ENCODE measurements around the gene TRPM4.
"Not testable (repeated sequence)": the region's sequence is repeated elsewhere in the genome, so short reads cannot be mapped to it uniquely, and the experiment has no call there.

Gene TRPM4

DNA sequence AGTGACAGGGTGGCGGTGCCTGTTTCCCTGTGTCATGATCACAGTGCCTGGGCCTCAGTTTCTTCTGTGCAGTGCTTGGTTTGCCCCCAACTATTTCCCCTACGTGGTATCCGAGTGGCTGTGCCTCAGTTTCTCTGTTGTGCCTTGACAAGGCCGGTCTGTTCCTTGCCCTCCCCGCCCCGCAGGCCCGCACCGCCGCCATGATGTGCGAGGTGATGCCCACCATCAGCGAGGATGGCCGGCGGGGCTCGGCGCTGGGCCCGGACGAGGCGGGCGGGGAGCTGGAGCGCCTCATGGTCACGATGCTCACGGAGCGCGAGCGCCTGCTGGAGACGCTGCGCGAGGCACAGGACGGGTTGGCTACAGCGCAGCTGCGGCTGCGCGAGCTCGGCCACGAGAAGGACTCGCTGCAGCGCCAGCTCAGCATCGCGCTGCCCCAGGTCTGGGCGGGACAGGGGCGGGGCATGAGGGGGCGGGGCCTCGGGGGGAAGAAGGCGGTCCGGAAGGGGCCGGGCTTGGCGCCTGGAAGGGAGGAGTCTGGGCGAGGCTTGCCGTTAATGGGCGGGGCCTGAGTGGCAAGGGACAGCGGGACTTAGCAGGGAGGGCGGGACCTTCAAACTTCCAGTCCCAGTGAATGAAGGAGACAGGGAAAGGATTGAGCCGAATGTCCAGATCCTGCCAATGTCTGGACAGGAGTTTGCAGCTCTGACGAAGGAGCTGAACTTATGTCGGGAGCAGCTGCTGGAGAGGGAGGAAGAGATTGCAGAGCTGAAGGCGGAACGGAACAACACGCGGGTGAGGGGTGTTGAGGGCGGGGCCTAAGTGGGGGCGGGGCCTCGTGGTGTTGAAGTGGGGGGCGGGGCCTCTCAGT, 29.7 kb upstream of the TRPM4 start:
- DNase-seq = peak; percentile 95

DNA sequence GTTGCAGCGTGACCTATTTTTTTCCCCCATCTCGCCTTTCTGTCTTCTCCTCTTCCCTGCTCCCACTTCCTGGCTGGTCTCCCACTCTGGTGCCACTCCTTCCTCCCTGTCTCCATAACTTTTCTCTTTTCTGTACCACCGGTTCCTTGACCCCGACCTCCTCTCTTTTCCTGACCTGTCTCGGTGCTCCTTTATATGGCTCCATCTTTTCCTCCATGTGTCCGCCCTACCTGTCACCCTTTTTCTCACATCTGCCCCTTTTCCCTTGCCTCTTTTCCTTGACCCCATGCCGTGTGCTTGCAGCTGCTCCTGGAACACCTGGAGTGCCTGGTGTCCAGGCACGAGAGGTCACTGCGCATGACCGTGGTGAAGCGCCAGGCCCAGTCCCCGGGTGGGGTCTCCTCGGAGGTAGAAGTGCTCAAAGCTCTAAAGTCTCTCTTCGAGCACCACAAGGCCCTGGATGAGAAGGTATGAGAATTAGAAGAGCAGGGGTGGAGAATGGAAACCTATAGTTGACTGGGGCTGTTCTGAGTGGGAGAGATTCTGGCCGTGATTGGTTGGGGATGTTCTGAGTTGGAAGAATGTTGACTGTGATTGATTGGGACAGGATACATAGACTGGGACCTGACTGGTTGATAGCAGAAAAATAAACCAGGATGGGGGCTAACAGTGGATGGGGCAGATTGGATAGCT, 28.9 kb upstream of the TRPM4 start:
- DNase-seq = no peak

DNA sequence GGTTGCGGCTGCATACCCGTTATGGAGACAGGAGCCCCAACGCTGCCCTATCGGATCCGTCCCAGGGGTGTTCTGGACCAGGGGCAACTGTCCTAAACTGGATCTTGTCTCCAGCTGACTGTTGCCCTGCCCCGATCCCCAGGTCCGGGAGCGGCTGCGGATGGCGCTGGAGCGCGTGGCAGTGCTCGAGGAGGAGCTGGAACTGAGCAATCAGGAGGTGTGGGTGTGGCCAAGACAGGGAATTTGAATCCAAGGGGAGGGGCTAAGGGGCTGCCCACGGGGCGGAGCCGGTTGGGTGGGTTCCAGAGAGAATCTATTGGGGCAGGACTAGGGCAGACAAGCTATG, 28.4 kb upstream of the TRPM4 start:
- no peak for DNase-seq

DNA sequence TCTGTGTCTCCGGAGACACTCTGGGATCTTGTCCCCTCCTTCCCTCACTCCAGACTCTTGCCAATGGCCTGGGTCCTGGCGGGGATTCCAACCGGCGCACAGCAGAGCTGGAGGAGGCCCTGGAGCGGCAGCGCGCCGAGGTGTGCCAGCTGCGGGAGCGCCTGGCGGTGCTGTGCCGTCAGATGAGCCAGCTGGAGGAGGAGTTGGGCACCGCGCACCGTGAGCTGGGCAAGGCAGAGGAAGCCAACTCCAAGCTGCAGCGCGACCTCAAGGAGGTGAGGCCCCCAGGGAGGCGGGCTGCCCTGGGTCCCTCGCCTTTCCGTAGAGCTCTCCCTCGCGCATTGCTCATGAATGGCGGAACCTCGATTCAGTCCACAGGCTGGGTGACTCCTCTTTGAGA, 27.3 kb upstream of the TRPM4 start:
- no peak for DNase-seq

DNA sequence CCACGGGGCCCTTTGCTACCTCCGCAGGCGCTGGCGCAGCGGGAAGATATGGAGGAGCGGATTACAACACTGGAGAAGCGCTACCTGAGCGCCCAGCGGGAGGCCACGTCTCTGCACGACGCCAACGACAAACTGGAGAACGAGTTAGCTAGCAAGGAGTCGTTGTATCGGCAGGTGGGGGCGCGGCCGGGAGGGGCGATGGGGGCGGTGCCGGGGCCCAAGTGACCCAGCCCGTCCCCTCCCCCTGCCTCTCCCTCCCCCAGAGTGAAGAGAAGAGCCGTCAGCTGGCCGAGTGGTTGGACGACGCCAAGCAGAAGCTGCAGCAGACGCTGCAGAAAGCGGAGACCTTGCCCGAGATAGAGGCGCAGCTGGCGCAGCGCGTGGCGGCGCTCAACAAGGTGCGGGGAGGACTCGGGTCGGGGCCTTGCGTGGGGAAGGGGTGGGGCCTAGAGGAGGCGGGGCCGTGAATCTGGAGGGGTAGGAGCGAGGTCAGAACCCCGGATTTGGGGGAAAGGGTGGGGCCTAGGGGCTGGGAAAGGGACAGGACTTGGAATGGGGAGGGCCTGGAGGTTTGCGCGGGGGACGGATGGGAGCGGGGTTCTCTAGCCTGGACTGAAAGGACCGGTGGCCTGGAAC, 24.5 kb upstream of the TRPM4 start:
- peak; percentile 41 for DNase-seq

DNA sequence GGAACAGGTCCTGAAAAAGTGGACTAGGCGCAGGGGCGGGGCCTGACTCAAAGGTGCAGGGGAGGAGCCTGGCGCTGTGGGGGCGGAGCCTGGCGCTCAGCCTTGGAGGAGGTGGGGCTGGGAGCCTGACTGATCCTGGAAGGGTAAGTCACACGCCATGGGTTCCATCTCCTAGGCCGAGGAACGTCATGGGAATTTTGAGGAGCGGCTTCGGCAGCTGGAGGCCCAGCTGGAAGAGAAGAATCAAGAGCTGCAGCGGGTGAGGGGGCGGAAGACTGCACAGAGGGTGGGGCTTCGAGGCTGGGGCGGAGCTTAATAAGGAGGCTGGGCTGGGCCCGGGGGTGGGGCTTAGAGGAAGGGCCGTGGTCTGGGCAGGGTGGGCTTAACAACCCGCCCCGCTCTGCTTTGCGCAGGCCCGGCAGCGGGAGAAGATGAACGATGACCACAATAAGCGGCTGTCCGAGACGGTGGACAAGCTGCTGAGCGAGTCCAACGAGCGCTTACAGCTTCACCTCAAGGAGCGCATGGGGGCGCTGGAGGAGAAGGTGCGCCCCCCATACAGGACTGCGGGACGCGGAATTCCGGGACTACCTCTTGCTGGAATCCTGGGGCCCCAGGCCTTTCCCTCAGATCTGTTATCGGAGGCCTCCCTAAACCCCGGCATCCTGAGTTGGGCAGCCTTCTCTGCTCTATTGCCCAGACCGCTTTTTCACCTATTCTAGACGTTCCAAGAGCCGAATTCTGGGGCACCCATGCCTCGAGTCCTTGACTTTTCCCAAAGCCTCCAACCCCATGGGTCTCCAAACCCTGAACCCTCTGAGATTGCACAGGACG, 23.8 kb upstream of the TRPM4 start:
- peak; percentile 68 for DNase-seq

DNA sequence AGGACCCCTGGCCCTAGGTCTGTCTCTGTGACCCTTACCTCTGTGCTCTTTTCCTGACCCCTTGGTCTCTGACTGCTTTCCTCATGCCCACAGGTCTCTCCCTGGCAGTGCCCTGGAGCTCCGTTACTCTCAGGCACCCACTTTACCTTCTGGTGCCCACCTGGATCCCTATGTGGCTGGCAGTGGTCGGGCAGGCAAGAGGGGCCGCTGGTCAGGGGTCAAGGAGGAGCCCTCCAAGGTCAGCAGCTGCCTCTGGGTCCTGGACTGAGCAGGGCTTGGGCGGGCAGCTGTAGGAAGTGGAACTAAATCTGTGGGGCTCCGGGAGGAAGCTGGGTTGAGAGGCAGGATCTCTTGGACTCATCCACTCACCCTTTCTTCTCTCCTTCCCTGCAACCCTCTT, 21.9 kb upstream of the TRPM4 start:
- no peak for DNase-seq

DNA sequence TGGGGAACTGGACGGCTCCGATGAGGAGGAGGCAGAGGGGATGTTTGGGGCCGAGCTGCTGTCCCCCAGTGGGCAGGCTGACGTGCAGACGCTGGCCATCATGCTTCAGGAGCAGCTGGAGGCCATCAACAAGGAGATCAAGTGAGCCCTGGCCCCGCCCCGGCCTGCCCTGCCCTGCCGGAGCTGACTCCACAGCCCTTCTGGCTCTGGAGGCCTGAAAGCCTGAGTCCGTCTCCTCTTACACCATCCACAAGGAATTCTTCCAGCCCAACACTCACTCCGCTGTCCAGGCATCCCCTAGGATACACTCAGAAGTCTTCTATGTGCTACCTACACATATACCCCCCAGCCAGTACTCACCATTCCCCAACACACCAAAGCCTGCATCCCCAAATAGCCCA, 20.8 kb upstream of the TRPM4 start:
- DNase-seq = no peak

DNA sequence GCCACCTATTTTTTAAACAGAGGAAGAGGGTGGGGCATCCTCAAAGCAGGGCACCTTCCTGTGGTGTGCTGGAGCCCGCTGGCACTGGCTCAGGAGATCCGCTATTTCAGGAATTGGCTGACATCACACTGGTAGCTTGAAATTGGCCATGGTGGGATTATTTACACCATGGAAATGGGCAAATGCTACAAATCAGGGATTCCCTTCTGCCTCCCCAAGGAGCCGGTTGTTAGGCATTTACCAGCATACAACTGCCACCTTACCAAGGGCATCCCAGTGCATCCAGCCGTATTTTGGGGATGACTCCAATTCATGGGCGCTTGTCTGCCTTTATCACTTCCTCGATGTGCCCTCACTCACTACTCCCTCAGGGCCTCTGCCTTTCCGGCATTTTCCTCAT, 16.6 kb upstream of the TRPM4 start:
- no peak for DNase-seq

DNA sequence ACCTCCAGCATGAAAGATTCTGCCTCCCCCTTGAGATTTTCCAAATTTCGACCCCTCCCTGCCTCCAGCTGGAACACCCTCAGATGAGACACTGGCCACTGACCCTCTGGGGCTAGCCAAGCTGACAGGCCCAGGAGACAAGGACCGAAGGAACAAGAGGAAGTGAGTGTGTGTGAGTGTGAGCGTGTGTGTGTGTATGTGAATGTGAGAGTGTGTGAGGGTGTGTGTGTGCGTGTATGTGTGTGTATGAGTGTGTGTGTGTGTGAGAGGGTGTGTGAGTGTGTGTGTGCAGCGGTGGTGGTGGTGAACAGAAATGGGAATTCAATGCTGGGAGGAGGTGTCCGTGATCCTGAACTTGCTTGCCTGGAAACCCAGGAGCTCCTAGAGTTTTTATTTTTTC, 16.2 kb upstream of the TRPM4 start:
- no peak for DNase-seq

DNA sequence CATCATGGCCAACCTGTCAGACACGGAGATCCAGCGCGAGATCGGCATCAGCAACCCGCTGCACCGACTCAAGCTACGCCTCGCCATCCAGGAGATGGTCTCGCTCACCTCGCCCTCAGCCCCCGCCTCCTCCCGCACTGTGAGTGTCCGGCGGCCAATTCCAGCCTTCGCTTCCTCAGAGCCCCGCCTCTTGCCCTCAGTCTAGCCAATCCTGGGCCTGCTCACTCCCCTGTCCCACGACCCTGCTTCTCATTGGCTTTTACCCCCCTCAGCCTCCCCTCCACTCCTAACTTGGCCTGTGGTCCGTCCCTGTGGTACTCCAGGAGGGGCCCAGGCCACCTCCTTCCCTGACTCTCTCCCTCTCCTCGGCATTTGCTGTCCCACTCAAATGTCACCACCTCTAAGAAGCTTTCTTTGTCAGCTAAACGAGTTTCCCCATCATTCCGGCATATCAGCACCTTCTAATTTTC, 14.7 kb upstream of the TRPM4 start:
- DNase-seq = peak; percentile 87

DNA sequence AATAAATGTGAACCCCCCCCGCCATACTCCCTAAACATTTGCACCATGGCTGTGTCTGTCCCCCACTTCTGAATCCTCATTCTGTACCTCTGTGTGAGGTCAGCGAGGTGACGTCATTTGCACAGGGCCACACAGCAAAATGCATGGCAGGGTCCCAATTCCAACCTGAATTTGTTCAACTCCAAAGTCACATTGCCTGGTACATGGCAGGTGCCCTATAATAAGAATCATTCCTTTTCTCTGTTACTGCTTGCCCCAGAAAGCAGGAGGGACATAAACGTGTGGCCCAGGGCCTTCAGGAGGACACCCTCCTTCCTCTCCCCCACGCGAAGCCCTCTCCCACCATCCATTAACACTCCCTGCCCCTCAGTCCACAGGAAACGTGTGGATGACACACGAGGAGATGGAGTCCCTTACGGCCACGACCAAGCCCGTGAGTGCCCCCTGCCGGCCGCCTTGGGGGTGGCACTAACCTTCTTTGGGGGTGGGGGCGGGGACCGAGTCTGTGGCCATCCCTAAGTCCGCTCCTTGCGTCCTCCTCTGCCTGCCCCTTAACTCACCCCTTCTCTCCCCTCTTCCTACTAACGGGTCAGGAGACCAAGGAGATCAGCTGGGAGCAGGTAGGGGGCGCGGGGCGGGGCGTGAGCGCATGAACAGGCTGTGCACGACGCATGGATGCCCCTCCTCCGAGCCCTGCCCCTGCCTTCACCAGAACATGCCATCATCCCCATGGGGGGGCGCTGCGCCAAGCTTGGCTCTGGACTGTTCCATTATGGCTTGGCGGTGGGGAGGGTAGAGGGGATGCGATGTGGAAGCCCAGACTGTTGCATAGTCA, 11.8 kb upstream of the TRPM4 start:
- DNase-seq = peak; percentile 85

DNA sequence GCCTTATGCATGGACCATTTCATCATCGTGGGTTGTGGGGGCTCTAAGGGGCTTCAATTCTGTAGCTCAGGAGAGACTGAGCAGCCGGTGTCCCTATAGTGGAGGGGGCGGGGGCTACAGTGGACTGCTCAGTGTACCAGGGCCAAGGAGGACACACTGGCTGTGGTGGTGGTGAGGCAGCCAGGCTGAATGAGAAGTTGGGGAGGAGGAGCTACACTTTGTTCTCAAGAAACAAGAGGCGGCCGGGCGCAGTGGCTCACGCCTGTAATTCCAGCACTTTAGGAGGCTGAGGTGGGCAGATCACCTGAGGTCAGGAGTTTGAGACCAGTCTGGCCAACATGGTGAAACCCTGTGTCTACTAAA, 11.2 kb upstream of the TRPM4 start:
- DNase-seq = not testable (repeated sequence)

DNA sequence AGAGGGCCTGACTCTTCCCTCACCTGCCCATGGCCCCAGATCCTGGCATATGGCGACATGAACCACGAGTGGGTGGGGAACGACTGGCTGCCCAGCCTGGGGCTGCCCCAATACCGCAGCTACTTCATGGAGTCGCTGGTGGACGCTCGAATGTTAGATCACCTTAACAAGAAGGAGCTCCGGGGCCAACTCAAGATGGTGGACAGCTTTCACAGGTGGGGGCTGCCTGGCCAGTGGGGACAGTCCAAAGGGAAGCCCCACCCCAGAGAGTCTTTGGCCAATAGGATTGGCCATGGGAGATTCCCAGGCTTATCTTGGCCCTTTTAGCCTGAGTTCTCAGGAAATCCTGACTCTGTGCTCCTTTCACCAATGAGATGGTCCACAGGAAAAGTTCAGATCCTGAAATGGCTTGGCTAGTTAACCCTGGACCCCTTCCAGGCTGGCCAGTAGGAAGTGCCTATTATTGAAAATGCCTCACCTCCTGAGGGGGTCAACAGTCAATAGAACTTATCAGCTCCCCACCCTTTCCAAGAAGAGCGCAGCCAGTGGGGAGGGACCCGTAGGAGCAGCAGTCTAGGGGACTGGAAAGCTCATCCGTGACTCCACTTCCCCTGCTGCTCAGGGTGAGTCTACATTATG, 9.4 kb upstream of the TRPM4 start:
- DNase-seq = no peak

DNA sequence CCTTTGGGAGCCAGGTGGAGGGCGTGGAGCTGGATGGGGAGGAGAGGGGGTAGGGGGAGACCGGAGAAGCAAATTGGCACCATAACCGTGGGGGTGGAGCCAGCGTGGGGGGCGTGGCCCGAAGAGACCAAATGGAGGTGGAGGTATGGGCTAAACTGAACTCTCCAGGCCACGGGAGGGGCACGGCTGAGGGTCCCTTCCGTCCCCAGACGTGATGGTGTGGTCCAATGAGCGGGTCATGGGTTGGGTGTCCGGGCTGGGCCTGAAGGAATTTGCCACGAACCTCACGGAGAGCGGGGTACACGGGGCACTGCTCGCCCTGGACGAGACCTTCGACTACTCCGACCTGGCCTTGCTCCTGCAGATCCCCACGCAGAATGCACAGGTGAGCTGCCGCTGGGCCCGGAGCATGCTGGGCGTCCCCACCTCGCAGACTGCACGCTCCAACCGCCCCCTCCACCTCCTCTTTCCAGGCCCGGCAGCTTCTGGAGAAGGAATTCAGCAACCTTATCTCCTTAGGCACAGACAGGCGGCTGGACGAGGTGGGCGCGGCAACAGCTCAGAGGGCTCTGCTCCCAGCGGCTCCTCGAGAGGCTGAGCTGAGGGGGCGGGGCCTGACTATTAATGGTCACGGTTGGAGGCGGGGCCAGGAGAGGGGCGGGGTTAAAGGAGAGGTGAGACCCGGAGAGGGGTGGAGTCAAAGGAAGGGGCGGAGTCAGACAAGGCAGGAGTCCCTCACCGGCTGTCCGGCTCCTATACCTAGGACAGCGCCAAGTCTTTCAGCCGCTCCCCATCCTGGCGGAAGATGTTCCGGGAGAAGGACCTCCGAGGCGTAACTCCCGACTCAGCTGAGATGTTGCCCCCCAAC, 8.6 kb upstream of the TRPM4 start:
- peak; percentile 91 for DNase-seq

DNA sequence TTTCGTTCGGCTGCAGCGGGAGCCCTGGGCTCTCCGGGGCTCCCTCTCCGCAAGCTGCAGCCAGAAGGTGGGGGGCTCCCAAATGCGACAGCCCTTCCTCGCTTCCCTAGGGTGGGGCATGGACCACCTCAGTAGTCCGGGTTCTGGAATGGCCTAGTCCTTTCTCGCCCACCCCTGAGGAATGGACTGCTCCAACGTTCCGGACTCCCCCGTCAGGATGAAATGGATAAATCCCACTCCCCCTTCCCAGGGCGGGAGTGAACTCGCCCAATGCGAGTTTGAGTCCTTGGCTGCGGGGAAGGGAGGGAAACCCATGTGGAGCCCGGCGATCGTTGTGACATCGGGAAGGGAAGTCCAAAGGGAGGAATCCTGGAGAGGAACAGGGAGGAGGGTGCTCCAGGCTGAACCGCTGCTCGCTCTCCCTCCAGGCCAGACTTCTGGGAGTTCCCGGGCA, 7.9 kb upstream of the TRPM4 start:
- no peak for DNase-seq

DNA sequence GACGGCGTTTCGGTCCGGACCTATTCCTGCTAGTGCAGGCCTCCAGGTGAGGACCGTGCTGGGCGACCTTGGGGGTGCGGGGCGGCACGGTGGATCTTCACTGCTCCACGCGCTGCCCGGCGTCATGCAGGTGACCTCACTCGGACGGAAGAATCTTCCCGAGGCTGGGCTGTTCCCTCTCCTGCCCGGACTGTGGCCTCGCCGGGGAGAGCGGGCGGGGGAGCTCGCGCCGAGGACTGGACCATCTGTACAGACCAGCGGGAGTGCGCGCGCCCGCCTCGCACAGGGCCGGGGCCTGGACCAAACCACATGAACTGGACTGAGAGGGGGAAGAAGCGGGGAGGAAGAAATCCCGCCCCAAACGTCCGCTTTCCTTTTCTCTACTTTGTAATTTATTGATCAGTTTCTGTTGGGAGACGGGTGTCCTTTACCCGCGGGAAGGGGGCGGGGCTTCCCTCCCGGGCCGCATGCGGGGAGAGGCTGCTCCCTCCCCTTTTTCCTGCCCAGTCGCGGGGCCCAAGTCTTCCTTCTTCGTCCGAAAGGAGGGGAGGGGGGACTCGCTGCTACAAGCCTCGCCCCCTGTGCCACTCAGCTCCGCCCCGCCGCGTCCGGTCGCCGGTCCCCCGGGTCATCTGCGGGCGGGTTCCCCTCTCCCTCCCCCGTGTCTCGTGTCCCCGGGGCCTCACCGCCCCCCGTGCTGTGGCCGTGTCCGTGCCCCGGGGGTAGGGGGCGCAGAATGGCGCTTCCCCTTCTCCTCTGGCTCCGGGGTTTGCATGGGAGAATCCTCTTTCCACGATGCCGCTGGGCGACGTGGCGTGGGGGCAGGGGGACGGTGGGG, 7.3 kb upstream of the TRPM4 start:
- DNase-seq = peak; percentile 67

DNA sequence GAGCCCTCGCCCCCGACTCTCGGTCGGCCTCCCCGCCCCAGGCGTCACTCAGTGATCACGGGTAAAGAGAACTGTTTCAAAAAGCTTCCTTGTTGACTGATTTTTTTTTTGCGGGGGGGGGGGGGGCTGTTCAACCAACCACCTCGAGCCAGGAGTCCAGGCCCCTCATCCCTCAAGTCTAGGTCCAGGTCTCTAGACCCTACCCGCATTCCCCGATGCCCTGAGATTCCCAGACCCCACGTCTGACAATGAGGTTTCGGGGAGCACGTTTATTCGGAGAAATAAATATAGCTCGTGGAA, 6.7 kb upstream of the TRPM4 start:
- DNase-seq = no peak

DNA sequence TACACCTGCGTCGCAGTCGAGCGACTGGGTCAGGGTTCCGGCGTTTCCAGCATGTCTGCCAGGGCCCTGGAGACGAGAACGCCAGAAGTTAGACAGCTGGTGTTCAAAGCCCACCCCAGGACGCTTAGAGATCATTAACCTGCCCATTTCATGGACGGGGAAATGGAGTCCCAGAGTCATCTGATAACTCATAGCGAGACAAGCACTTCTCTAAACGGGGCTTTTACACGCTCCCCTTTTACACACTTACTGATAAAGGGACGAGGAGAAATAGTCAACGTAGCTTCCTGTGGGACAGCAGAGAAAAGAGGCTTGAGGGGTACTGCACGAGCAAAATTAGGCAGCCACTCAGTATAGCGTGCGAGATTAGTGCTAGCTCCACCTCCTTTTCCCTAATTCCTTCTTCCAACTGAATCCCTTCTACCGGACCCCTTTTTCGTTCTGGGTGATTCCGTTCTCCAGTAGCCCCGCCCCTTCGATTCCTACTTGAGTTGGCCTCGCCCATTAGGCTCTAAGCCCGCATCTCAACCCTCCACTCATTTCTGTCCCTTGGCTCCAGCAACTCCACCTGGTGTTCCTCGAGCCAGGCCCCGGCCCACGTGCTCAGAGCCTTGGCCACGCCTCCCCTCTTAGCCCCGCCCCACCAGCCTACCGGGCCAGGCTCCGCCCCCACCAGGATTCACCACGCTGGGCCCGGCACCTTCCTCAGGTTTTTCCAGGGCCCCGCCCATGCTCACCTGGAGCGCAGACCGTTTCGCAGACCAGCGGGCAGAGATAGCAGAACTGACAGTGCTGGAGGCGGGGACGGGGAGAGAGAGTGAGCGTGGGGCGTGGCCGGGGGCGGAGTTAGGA, 6.1 kb upstream of the TRPM4 start:
- peak; percentile 58 for DNase-seq
